GM23248 (cell line): ENCODE data around the gene KIF4A.

Experiments
- EZH2 ChIP-seq: fragments of 200-600 bp; sonication (generic); IDR thresholded peaks from 2 replicates; pipeline ENCODE4 v1.6.1; 2018; ENCODE audit warnings: antibody characterized with exemption, mild to moderate bottlenecking; ENCODE audit not compliant: insufficient read depth, poor library complexity, severe bottlenecking
- EZH2phosphoT487 ChIP-seq: fragments of 200-600 bp; sonication (generic); IDR thresholded peaks from 2 replicates; pipeline ENCODE4 v1.6.1; 2018; ENCODE audit warnings: antibody characterized with exemption, moderate library complexity, mild to moderate bottlenecking, low read depth; ENCODE audit not compliant: insufficient read depth

- TF ChIP-seq EZH2phosphoT487 (no peak), EZH2 (no peak)
Observed at GRCh38 chrX:70336767-70337166, 46.9 kb downstream of the KIF4A start.
